Body of pancreas (tissue), 4 donors: ENCODE measurements around the gene DSTN. TPM values are rescaled to one million over a fixed set of nuclear protein-coding genes. Genes with fewer than 3 reads are reported as not detected.
A peak's percentile ranks its signal among the peaks of the same experiment; 100 is the strongest.

ENCODE experiments used
- ATAC-seq: fragments of 150-250 bp; one replicate; pipeline ENCODE4 v1.9.1; 2016
- DNase-seq, 4 donors: peaks; one replicate each; pipeline ENCODE4 v3.0.0-alpha.2; 2019
- H3K27ac ChIP-seq, 4 donors: fragments of 200-600 bp; sonication (generic); 1 replicate in 3 of 4; 2 replicates in 1 of 4; pipeline versions ENCODE4 v1.5.1 to v1.6.1; 2016 to 2019; ENCODE audit warnings: mild to moderate bottlenecking in 1 of 4, mixed read lengths in 1 of 4, moderate library complexity in 1 of 4
- H3K27me3 ChIP-seq, 2 donors: fragments of 200-600 bp; sonication (generic); one replicate each; pipeline ENCODE4 v1.6.0; 2016; ENCODE audit warnings: mild to moderate bottlenecking in 1 of 2
- H3K36me3 ChIP-seq, 2 donors: fragments of 200-600 bp; sonication (generic); replicated peaks in 1 of 2; 2 replicates each; pipeline ENCODE4 v1.5.1; 2016; ENCODE audit warnings: low read depth in 2 of 2; ENCODE audit not compliant: insufficient read depth in 1 of 2
- H3K4me1 ChIP-seq: fragments of 200-600 bp; sonication (generic); one replicate; pipeline ENCODE4 v1.6.0; 2016
- H3K4me3 ChIP-seq, 2 donors: fragments of 200-600 bp; sonication (generic); 1 replicate in 1 of 2; 2 replicates in 1 of 2; pipeline ENCODE4 v1.5.1; 2016 to 2019
- H3K9me3 ChIP-seq, 3 donors: fragments of 200-600 bp; sonication (generic); 1 replicate in 2 of 3; 2 replicates in 1 of 3; pipeline ENCODE4 v1.5.1; 2016
- POLR2A ChIP-seq, 3 donors: fragments of 450-650 bp; IDR thresholded peaks; one replicate each; pipeline ENCODE4 v1.6.1; 2016; ENCODE audit warnings: antibody characterized with exemption in 3 of 3, mild to moderate bottlenecking in 2 of 3
- WGBS, 2 donors: methylation state at CpG; one replicate each; pipeline ENCODE4 v1.1.5; 2017; 5-methylcytosine and 5-hydroxymethylcytosine counted together
- intact Hi-C: fragments of 100-400 bp; cut with DNase I; formaldehyde crosslinking; loops from one replicate; pipeline ENCODE4 v1.15.1; 2023
- total RNA-seq, 2 donors: library from RNA; depleted of rRNA; stranded (reverse); fragments of >200 nt; gene quantifications; one replicate each; pipeline ENCODE4 v1.1.0, GENCODE V29; 2016
- TF ChIP-seq, protein P1 (sequence below), 7 experiments: fragments of 450-650 bp in 4 of 7; fragments of 200-600 bp in 3 of 7; sonication (generic) in 3 of 7; IDR thresholded peaks; one replicate each; pipeline ENCODE4 v1.5.1; 2016 to 2019; ENCODE audit warnings: antibody characterized with exemption in 7 of 7

Gene DSTN
- total RNA-seq, 2 donors from 2014 or later: 103 to 464 TPM

GRCh38 chr20:17643531-17644188 is 73.8 kb downstream of the DSTN start:
- TF ChIP-seq POLR2A (IDR thresholded peaks at IDR 0.05): no peak
- Histone ChIP-seq H3K4me3 (no peak overlapping the region), H3K27ac (peak overlapping the region; percentile 60 to 72 (median 64)), H3K27me3 (no peaks in the 10 kb centered on the region), H3K4me1 (peaks cover 88% of the 10 kb centered on the region), H3K36me3 (peaks cover 0 to 23% of the 10 kb centered on the region in 2 donors), H3K9me3 (no peaks in the 10 kb centered on the region)
- DNase-seq (no peak), ATAC-seq (no peak)
- intact Hi-C loops: no loop called here
- 26 to 40% methylated on average over 8 to 10 of the region's 10 CpGs for WGBS, 2 donors

DNA sequence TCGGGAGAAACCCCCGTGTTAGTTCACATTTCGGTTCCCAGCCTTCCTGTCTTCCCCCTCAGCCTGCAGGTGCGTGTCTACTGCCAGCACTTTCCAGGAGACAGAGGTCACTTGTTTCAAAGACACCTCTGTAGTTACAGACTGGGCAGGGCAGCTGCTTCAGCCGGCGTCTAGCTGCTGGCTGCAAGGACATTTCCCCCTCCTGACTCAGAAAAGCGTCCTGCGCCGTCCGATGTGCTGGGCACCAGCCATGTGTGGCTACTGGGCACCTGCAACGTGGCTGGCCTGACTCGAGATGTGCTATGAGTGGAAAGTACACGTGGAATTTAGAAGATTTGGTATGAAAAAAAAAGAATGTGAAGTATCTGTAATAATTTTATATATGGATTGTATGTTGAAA is 74.6 kb downstream of the DSTN start:
- peaks cover 95% of the 10 kb centered on the region for H3K4me1 ChIP-seq
- H3K9me3 ChIP-seq: no peaks in the 10 kb centered on the region
- peaks cover 0 to 21% of the 10 kb centered on the region in 2 donors for H3K36me3 ChIP-seq
- H3K4me3 ChIP-seq: no peak overlapping the region
- ATAC-seq (peak; percentile 51), DNase-seq (peak; percentile 68 to 83 (median 78))
- H3K27ac ChIP-seq: peak overlapping the region; percentile 60 to 72 (median 64)
- 11 to 21% methylated on average over 13 of the region's 13 CpGs for WGBS, 2 donors
- no peaks in the 10 kb centered on the region for H3K27me3 ChIP-seq
- intact Hi-C loops: no loop called here
- TF ChIP-seq, protein P1, sequence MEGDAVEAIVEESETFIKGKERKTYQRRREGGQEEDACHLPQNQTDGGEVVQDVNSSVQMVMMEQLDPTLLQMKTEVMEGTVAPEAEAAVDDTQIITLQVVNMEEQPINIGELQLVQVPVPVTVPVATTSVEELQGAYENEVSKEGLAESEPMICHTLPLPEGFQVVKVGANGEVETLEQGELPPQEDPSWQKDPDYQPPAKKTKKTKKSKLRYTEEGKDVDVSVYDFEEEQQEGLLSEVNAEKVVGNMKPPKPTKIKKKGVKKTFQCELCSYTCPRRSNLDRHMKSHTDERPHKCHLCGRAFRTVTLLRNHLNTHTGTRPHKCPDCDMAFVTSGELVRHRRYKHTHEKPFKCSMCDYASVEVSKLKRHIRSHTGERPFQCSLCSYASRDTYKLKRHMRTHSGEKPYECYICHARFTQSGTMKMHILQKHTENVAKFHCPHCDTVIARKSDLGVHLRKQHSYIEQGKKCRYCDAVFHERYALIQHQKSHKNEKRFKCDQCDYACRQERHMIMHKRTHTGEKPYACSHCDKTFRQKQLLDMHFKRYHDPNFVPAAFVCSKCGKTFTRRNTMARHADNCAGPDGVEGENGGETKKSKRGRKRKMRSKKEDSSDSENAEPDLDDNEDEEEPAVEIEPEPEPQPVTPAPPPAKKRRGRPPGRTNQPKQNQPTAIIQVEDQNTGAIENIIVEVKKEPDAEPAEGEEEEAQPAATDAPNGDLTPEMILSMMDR (IDR thresholded peaks at IDR 0.05): no peak
- no peak for TF ChIP-seq POLR2A (IDR thresholded peaks at IDR 0.05)

DNA sequence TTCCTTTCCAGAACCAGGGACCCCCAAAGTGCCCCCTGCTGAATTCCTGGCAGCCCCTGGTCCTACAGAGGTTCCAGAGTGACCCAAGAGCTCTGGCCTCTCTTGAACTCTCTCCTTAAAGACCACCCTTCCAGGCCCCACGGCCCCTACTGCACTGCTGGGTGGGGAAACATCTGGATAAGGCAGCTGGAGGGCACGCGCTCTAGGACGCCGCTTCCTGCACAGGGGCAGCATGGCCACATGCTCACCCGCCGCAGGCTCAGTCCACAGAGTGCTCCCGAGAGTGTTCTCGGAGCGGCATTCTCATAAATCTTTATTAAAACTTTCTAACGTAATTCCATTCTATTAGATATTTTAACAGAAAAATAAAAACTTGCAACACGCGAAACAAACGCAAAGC is 75.1 kb downstream of the DSTN start:
- Histone ChIP-seq H3K27ac (peak overlapping the region; percentile 60 to 72 (median 64)), H3K4me1 (peaks cover 99% of the 10 kb centered on the region), H3K27me3 (no peaks in the 10 kb centered on the region), H3K4me3 (no peak overlapping the region), H3K36me3 (peaks cover 0 to 19% of the 10 kb centered on the region in 2 donors), H3K9me3 (no peaks in the 10 kb centered on the region)
- ATAC-seq (no peak), DNase-seq (no peak)
- 43 to 56% methylated on average over 14 of the region's 14 CpGs for WGBS, 2 donors
- TF ChIP-seq POLR2A (IDR thresholded peaks at IDR 0.05): no peak
- TF ChIP-seq, protein P1 (IDR thresholded peaks at IDR 0.05): no peak
- intact Hi-C loops: no loop called here

DNA sequence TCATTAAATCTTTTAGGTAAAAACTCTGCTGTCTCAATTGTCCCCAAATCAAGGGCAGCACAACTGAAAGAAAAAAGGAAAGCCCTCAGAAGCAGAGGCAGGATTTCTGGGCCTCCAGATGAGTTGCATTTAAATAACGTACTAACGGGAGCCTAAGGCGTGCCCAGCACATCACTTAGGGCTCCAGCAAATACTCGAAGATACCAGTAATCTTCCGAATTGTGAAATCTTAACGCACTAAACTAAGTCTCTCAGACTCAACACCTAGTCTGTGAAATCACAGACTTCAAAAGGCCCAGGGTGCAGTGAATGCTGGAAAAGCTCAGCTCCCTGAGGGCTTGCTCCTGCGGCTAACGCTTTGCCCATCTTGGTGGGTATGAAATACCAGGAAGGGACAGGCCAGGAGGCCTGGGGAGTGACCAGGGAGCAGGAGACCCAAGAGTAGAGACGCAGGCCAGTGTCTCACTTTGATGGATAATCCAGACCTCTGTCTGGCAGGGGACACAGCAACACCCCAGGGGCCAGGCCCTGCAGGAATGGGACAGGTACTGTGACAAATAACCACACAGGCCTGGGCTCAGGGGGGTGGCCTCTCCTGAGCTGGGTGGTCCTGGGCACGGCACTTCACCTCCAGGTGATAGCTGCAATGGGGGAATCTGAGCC is 75.8 kb downstream of the DSTN start:
- Histone ChIP-seq H3K9me3 (no peaks in the 10 kb centered on the region), H3K27ac (peak overlapping the region in 3 of 4 donors; percentile 60 to 72 (median 66)), H3K4me3 (no peak overlapping the region), H3K27me3 (no peaks in the 10 kb centered on the region), H3K36me3 (peaks cover 0 to 18% of the 10 kb centered on the region in 2 donors), H3K4me1 (peaks cover 99% of the 10 kb centered on the region)
- no peak for ATAC-seq
- DNase-seq: peak in 1 of 4 donors; percentile 15
- TF ChIP-seq POLR2A (IDR thresholded peaks at IDR 0.05): no peak
- TF ChIP-seq, protein P1 (IDR thresholded peaks at IDR 0.05): no peak
- intact Hi-C loops: no loop called here
- WGBS, 2 donors: 47 to 49% methylated on average over 10 of the region's 10 CpGs

DNA sequence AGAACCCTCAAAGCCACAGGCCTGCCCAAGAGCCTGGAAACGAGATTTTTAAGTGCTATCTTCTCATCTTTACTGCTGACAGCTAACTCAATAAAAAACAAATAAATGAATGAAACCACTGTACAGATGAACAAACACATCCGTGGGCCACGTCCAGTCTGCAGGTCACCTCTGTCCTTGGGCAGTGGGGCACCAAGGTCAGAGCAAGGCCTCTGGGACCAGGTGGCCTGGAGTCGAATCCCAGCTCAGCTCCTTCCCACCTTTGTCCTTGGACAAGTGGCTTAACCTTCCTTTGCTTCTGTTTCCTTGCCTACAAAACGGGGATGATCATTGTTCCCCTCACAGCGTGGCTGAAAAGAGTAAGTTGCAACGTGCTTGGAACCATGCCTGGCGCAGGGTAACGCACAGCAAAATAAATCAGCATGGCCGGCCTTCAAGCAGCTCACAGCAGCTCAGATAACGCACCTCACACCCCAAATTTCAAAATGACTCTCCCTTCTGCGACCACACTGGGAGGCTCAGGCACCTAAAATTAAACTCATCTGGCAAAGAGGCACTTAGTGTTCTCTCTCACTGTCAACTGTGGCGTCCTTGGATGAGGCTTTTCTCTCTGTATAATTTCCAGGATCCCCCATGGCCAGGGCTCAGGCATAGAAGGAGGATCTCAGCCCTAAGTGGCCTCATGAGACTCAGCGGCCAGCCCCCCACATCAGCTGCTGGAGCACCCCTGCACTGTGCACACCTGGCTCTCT is 76.5 kb downstream of the DSTN start:
- H3K27ac ChIP-seq: peak overlapping the region; percentile 60 to 72 (median 64)
- ATAC-seq (no peak), DNase-seq (peak in 3 of 4 donors; percentile 54 to 64 (median 62))
- peaks cover 0 to 11% of the 10 kb centered on the region in 2 donors for H3K36me3 ChIP-seq
- intact Hi-C loops: no loop called here
- WGBS, 2 donors: 17 to 26% methylated on average over 14 of the region's 14 CpGs
- H3K27me3 ChIP-seq: no peaks in the 10 kb centered on the region
- no peaks in the 10 kb centered on the region for H3K9me3 ChIP-seq
- H3K4me1 ChIP-seq: peaks cover 99% of the 10 kb centered on the region
- TF ChIP-seq, protein P1 (IDR thresholded peaks at IDR 0.05): no peak
- TF ChIP-seq POLR2A (IDR thresholded peaks at IDR 0.05): no peak
- no peak overlapping the region for H3K4me3 ChIP-seq
